CD4-positive, alpha-beta T cell treated with Interleukin-1 beta for 1 hour (primary cell): ENCODE data around the gene ZNF142.

Source experiments
- DNase-seq, 2 donors: peaks; one replicate each; pipeline ENCODE4 v3.0.0-alpha.2; 2020 to 2022

ZNF142 gene

GRCh38 chr2:218648787-218649100 lies 10.7 kb downstream of the ZNF142 start:
- no peak for DNase-seq

- peak; percentile 60 for DNase-seq
Measured at GRCh38 chr2:218648088-218648786, 11.2 kb downstream of the ZNF142 start.

GRCh38 chr2:218645126-218645525 lies 14.3 kb downstream of the ZNF142 start:
- no peak for DNase-seq

- no peak for DNase-seq
Measured at GRCh38 chr2:218644721-218645120, 14.7 kb downstream of the ZNF142 start.

GRCh38 chr2:218643751-218644310 lies 15.6 kb downstream of the ZNF142 start:
- DNase-seq, result no peak

- DNase-seq, result no peak
Measured at GRCh38 chr2:218642786-218643185, 16.6 kb downstream of the ZNF142 start.

GRCh38 chr2:218642121-218642656 lies 17.2 kb downstream of the ZNF142 start:
- no peak for DNase-seq

- DNase-seq, result no peak
Measured at GRCh38 chr2:218638372-218638771, 21.1 kb downstream of the ZNF142 start.

- no peak for DNase-seq
Measured at GRCh38 chr2:218635719-218636118, 23.7 kb downstream of the ZNF142 start.

- DNase-seq, result no peak
Measured at GRCh38 chr2:218631837-218632236, 27.6 kb downstream of the ZNF142 start.

GRCh38 chr2:218627939-218628338 lies 31.5 kb downstream of the ZNF142 start:
- no peak for DNase-seq

- no peak for DNase-seq
Measured at GRCh38 chr2:218626369-218626768, 33.1 kb downstream of the ZNF142 start.

GRCh38 chr2:218623366-218623705 lies 36.1 kb downstream of the ZNF142 start:
- no peak for DNase-seq

GRCh38 chr2:218622606-218623365 lies 36.6 kb downstream of the ZNF142 start:
- DNase-seq, result no peak

GRCh38 chr2:218621007-218621406 lies 38.4 kb downstream of the ZNF142 start:
- no peak for DNase-seq

GRCh38 chr2:218618102-218618860 lies 41.1 kb downstream of the ZNF142 start:
- no peak for DNase-seq

GRCh38 chr2:218615868-218616315 lies 43.5 kb downstream of the ZNF142 start:
- DNase-seq, result no peak

GRCh38 chr2:218607436-218608115 lies 51.8 kb downstream of the ZNF142 start, which contains the start of gene PLCD4:
Gene PLCD4, plus strand, starts transcription at chr2:218607899. Its CDS starts 7,841 bp downstream, at chr2:218615740.
- no peak for DNase-seq

GRCh38 chr2:218605432-218605831 lies 54.0 kb downstream of the ZNF142 start:
- no peak for DNase-seq
